ENCODE data around the gene CARTPT. TPM values are rescaled to one million over a fixed set of nuclear protein-coding genes. Genes with fewer than 3 reads are reported as not detected.

CARTPT gene
- total RNA-seq, 2 donors from 2014 or later, result not detected

GRCh38 chr5:71762826-71763225 is 43.8 kb downstream of the CARTPT start:
- Histone ChIP-seq H3K9me3 (no peaks in the 10 kb centered on the region), H3K27me3 (no peaks in the 10 kb centered on the region), H3K27ac (no peak overlapping the region), H3K36me3 (no peaks in the 10 kb centered on the region), H3K4me3 (no peak overlapping the region), H3K4me1 (no peaks in the 10 kb centered on the region)
- no peak for TF ChIP-seq CTCF (IDR thresholded peaks at IDR 0.05)
- no peak for DNase-seq (ENCODE audit: low spot score)

GRCh38 chr5:71767661-71768060 is 48.6 kb downstream of the CARTPT start:
- Histone ChIP-seq H3K4me3 (no peak overlapping the region), H3K4me1 (no peaks in the 10 kb centered on the region), H3K27ac (no peak overlapping the region), H3K36me3 (no peaks in the 10 kb centered on the region), H3K27me3 (no peaks in the 10 kb centered on the region), H3K9me3 (no peaks in the 10 kb centered on the region)
- no peak for TF ChIP-seq CTCF (IDR thresholded peaks at IDR 0.05)
- no peak for DNase-seq (ENCODE audit: low spot score)

- no peak overlapping the region for H3K4me3 ChIP-seq
- no peak overlapping the region for H3K27ac ChIP-seq
- H3K36me3 ChIP-seq, result no peaks in the 10 kb centered on the region
- no peak for DNase-seq (ENCODE audit: low spot score)
- TF ChIP-seq CTCF (IDR thresholded peaks at IDR 0.05), result no peak
- no peaks in the 10 kb centered on the region for H3K27me3 ChIP-seq
- no peaks in the 10 kb centered on the region for H3K4me1 ChIP-seq
- H3K9me3 ChIP-seq, result no peaks in the 10 kb centered on the region
Measured at GRCh38 chr5:71769287-71769686, 50.2 kb downstream of the CARTPT start.

GRCh38 chr5:71770381-71770780 is 51.3 kb downstream of the CARTPT start:
- no peaks in the 10 kb centered on the region for H3K36me3 ChIP-seq
- no peaks in the 10 kb centered on the region for H3K9me3 ChIP-seq
- H3K4me3 ChIP-seq, result no peak overlapping the region
- TF ChIP-seq CTCF (IDR thresholded peaks at IDR 0.05), result no peak
- H3K27ac ChIP-seq, result no peak overlapping the region
- no peak for DNase-seq (ENCODE audit: low spot score)
- H3K4me1 ChIP-seq, result no peaks in the 10 kb centered on the region
- H3K27me3 ChIP-seq, result no peaks in the 10 kb centered on the region

Other genes with a start within 250 kb of the CARTPT start
- 10 to 100 TPM; 30.7 to 73.6 TPM for gene MCCC2, start 131.9 kb upstream of the CARTPT start, total RNA-seq